CD1c-positive myeloid dendritic cell (primary cell): Measurements from ENCODE around the gene CCDC38.
A peak's percentile ranks its signal among the peaks of the same experiment; 100 is the strongest.

ENCODE experiments used
- DNase-seq: peaks from one replicate; pipeline ENCODE4 v3.0.0-alpha.2; 2016; ENCODE audit errors: extremely low spot score

CCDC38 gene

GRCh38 chr12:95960241-95960640, 17.8 kb upstream of the CCDC38 start:
- DNase-seq = no peak

- no peak for DNase-seq
These were observed 16.7 kb upstream of the CCDC38 start for GRCh38 chr12:95959107-95959506.

DNA sequence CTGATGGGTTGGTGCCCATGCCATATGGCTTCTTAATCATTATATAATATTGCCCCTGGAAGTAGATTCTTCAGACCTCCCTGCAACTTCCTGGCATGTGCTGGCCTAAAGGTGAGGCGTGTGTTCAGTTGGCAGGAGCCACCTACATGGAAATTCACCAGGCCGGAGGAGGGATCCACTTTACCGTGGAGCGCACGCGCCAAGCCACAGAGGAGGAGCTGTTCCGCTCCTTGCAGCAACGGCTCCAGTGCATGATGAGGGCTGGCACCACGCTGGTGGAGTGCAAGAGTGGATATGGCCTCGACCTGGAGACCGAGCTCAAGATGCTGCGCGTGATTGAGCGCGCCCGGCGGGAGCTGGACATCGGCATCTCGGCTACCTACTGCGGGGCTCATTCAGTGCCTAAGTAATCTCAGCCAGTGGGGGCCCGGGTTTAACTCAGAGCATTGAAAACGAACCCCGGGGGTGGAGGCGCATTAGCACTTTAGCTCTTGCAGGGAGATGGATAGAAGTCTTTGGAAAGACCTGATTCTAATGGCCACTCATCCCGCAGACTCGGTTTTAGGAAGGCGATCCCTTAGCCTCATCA, 14.2 kb upstream of the CCDC38 start:
- DNase-seq = no peak

GRCh38 chr12:95955549-95956159, 13.2 kb upstream of the CCDC38 start:
- DNase-seq = no peak

DNA sequence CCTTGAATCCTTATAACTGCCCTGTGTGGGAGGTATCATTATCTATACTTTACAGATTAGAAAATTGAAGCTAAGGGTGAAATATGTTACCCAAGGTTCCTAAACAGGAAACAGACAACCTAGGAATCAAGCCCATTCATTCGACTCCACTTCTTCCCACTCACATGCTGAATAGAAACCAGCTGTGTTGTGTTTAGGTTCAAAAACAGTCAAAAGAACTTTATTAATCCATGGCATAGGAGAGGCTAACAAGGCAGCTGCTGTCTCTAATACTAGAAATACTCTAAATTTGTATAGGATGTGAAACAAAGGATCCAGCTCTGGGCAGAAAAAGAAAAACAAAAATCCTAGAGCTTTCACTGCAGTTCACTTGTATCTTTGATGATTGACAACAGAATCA, 10.6 kb upstream of the CCDC38 start:
- DNase-seq = no peak

DNA sequence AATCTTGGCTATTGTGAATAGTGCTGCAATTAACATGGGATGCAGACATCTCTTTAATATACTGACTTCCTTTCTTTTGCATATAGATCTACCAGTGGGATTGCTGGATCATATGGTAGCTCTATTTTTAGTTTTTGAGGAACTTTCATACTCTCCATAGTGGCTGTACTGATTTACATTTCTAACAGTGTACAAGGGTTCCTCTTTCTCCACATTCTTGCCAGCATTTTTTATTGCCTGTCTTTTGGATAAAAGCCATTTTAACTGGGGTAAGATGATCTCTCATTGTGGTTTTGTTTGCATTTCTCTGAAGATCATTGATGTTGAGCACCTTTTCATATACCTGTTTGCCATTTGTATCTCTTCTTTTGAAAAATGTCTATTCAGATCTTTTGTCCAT, 9.1 kb upstream of the CCDC38 start:
- peak; percentile 51 for DNase-seq

DNA sequence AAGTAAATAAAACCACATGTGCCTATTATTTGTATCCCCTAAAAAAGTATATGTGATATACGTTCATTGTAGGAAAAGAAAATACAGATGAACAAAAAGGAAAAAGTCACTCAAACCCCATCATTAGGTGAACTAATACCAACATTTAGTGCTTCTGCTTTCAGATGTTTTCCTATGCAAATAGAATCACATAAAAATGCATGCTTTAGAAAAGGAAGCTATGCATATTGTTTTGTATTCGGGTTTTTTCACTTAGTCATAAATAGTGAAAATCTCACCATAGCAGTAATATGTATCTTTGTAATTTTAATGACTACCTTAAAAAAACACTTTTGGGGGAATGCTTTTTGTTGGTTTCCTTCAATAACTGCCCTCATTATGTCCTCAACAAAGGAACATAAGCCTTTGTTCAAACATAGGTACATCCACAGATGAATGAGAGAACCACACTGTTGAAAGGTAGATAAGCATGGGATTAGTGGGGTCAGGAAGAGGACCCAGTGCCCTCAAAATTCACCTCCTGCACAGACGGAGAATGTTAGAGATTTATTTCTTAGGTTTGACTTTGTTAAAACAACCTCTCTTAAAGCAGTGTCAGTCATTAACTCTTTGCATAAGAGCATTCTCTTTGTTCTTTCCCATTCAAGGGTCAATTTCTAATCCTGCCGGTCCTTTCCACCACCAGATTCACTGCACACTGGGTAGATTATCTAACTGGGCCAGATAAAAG, 7.2 kb upstream of the CCDC38 start:
- DNase-seq = no peak

DNA sequence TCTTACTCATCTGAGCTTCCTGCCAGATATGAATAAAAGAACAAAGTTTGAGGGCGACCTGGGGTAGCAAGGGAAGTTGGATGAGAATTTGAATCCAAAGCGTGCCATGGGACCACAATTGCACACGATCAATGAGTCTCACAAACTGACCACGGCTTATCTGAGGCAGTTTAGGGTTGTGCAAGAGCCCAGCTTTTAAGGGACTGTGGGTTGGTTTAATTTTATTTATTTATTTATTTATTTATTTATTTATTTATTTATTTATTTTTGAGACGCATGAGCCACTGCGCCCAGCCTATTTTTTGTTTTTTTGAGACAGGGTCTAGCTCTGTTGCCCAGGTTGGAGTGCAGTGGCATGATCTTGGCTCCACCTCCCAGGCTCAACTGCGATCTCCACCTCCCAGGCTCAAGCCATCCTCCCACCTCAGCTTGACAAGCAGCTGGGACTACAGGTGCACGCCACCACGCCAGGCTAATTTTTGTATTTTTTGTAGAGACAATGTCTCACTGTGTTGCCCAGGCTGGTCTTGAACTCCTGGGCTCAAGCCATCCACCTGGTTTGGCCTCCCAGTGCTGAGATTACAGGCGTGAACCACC, 1.8 kb upstream of the CCDC38 start:
- no peak for DNase-seq

GRCh38 chr12:95943330-95943842, 972 bp upstream of the CCDC38 start, which contains the start of gene AMDHD1:
Gene AMDHD1 (plus strand): TSS chr12:95943331. CDS start chr12:95943399, 68 bp downstream.
- peak; percentile 66 for DNase-seq

- no peak for DNase-seq
These were observed 302 bp downstream of the CCDC38 start for GRCh38 chr12:95942101-95942523.

GRCh38 chr12:95940514-95940913, 1.9 kb downstream of the CCDC38 start:
- DNase-seq = no peak

DNA sequence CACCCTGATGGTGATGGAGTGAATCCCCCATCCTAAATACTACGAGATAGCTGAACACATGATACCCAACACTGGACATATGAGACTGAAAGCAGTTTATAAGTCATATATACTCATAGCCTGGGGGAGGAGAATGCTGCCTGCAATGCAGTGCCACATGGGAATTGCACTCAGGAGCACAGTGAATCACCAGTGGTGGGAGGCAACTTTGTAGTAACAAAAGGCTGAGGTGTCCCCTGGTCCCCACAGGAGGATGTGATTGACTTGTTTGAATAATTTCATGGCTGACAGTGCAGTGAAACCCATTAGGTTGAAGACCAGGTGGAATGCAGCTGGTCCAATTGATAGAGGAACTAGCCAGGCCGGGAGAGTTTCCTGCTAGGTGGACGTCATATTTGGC, 20.2 kb downstream of the CCDC38 start:
- DNase-seq = no peak

DNA sequence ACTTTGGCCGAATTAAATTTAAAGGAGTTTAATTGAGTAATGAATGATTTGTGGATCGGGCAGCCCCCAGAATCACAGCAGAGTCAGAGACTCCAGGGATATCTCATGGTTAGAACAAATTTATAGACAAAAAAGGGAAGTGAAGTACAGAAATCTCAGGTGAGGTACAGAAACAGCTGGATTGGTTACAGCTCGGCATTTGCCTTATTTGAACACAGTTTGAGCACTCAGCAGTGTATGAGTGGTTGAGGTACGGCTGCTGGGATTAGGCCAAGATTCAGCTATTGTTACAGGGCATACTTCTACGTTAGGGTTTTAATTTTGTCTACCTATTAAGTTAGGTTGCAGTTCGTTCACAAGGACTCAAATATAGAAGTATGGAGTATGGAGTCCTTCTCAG, 23.3 kb downstream of the CCDC38 start:
- no peak for DNase-seq

- DNase-seq = peak; percentile 65
These were observed 24.0 kb downstream of the CCDC38 start for GRCh38 chr12:95918194-95918993.

- no peak for DNase-seq
These were observed 32.5 kb downstream of the CCDC38 start for GRCh38 chr12:95909871-95910270.

- DNase-seq = no peak
These were observed 33.8 kb downstream of the CCDC38 start for GRCh38 chr12:95908573-95908972.

GRCh38 chr12:95898081-95898480, 44.3 kb downstream of the CCDC38 start:
- DNase-seq = no peak

DNA sequence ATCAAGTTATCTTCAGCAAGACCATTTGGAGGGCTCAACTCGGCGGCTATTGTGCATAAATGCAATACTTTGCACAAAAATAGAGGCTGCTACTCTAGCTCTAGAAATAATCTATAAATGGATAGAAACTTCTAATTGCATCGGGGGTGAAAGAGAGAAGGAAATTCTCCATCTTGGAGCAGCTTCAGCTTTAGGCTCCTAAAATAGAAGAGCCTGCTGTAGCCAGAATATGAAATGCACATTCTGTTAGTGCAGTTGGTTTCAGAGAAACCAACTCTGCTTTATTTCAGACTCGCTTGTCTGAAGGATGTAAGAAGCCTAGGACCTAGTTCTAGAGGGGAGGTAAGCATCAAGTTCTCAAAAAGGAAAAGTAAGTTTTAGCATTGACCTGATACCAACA, 45.6 kb downstream of the CCDC38 start:
- DNase-seq = no peak

GRCh38 chr12:95890958-95891357, 51.5 kb downstream of the CCDC38 start:
- no peak for DNase-seq

GRCh38 chr12:95887311-95887710, 55.1 kb downstream of the CCDC38 start:
- DNase-seq = no peak

DNA sequence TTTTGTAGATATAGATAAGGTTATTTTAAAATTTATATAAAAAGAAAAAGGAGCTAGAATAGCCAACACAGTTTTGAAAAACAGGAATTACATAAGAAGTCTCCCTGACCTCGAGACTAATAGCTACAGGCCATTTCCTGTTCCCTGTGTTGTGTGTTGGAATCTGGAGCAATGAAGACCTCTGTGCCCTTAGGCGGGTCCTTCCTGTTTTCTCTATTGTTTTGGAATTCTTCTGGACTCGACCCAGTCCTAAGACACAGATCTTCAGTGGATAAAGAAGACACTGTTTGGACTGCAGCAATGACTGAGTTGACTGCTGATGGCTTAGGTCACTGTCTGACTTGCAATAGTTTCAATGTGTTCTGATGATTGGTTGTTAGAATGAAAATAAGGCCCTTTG, 57.4 kb downstream of the CCDC38 start:
- no peak for DNase-seq

DNA sequence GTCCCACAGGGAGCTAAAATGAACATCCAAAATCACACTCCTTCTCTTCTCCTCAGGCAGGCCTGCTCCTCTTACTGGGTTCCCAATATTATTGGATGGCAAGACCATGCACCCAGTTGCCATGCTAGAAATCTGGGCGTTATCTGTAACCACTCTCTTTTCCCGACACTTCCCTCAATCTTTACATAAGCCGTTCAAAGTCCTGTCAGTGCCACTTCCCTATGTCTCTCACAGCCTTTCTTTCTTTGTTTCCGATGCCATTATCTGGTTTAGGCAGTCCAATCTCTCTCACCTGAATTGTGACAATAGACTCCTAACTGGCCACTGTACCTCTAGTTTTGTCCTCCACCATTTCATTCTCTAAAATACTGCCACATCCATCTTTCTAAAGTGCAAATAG, 59.5 kb downstream of the CCDC38 start:
- no peak for DNase-seq
